HG03060 (cell line): ENCODE measurements around the gene TRAF3IP1.
"Not testable (repeated sequence)": the region's sequence is repeated elsewhere in the genome, so short reads cannot be mapped to it uniquely, and the experiment has no call there.

Experiments used
- ATAC-seq: cut with Tn5 transposase; IDR thresholded peaks from one replicate; pipeline ENCODE4 v1.9.1; 2021; ENCODE audit warnings: low read depth, moderate number of reproducible peaks; ENCODE audit not compliant: unreplicated experiment

Gene TRAF3IP1

DNA sequence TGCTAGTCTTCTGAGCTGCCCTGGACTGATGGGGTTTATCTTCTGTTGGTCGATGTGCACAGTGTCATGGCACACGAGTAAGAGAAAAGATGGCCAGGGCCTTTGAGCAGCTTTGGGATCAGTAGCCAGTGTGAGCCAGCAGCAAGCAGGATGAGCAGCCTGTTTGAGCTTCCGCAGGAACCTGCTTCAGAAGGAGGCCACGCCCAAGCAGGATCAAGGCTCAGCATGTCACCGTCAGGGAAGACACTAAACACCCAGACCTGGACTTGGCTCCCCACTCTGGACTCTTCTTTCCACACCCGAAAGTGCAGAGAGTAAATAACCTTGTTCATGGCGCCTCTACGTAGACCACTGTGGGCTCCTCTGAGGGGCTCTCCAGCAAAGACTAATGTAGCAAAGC is 81.2 kb downstream of the TRAF3IP1 start:
- no peak for ATAC-seq

DNA sequence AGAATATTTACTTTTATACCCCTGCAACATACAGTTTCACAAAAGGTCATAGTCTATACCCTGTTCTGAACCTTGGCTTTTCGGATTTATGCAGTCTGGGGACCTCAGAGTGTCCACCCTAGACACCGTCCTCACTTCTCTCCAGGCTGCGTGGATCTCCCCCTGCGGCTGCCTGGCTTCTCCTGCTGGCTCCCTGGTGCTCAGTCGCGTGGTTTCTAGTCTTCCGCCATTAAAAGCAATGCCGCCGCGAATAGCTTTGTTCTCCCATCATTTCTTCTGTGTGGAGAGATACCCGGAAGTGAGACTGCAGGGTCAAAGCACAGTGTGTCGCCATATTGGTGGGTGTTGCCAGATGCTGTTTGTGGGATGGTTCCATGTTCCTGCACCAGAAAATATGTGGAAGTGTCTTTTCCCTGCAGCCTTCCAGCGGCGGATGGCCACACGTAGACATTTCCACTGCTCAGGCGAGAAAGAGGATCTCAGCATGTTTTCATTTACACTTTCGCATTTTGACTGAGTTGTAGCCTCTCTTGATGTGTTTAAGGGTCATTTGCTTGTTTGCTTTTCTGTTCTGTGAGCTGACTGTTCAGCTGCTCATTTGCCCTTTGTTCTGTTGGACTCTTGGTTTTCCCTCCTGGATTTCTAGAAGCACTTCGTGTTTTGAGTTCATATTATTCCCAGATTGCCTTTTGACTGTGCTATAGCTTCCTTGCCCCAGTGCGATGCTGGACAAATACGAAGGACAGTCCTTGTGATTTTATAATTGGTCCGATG is 83.5 kb downstream of the TRAF3IP1 start:
- ATAC-seq = no peak

DNA sequence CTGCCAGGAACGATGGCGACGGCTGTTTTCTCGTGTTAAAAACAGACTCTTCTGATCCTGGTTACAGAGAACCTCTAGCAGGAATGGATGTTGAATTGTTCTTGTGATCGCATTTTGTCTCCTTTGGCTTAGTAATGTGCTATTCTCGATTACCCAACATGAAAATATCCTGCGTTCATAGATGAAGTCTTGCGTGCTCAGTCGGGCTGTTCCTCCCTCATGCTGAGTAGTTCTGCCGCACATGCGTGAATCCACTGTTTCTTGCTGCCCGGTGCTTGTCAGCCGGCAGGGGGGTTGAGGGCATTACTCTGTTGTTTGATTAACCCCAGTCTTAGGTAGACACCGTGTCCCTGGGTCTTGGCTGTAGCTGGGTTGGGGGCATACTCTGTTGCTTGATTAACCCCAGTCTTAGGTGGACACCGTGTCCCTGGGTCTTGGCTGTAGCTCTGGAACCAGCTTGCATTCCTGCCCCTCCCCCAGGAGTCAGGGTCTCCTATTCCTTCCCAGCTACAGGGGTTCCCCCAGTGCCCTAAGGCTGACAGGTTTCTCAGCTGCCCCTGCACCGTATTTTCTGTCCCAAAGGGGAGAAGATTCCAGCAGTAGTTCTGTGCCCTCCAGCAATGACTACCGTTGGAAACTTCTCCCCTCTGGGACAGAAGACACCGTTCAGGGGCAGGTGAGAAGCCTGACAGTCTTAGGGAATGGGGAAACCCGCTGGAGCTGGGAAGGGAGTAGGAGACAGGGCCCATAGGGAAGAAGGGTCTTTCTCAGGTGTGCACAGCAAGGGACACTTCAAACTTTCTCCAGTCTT is 84.3 kb downstream of the TRAF3IP1 start:
- ATAC-seq = no peak

DNA sequence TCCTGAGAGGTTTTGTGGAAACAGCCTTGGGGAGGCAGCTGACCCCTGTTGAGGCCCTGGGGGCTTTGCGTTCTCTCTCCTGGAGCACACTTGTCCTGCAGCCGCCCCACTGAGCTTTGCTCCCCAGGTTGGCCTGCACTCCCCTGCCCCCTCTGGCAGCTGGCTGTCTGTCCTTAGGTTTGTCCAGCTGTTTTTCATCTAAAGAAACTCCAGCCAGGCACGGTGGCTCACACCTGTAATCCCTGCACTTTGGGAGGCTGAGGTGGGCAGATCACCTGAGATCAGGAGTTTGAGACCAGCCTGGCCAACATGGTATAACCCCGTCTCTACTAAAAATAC is 84.9 kb downstream of the TRAF3IP1 start:
- ATAC-seq = not testable (repeated sequence)

DNA sequence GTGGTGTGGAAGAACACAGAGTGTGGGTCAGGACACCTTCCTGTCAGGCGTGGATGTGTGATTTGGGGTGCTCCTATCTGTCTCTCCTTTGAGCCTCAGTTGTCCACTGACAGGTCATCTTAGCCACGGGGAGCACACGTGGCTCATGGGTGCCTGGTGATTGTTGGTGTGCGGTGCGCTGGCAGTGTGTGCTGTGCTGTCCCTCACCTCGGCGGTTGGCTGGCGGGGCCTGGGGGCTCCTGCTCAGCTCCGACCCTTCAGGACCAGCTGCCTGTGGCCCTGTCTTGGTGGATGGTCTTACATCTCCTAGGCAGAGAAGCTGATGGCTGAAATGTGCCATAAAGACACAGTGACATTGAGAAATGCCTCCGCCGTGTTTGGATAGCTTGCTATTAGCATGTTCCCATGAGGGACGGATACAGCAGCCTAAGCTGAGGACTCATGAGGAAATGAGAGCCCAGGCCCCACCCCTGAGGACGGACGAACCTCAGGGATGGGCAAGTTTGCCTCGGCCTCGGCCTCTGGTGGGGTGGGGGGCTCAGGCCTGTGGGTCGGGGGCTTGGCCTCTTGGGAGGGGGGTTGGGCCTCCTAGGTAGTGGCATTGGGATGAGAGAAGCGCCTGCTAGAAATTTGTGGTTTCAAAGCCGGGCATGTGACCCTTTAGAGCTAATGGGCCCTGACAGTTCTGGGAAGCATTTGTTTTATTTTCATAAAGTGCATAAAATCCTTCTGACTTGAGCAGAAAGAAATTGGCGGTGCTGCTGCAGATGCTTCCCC is 86.1 kb downstream of the TRAF3IP1 start:
- ATAC-seq = no peak

DNA sequence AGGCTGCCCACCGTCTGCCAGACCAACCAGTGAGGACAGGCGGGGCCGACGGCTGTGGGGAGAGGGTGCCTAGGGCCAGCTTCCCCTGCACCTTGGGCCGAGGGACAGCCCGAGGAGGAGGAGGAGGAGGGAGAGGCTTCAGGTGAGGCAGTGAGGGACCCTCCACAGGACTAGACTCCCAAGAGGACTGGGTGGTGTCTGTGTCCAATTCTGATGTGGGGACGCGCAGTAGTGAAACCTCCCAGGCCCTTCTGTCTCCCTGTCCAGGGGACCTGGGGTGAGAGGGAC is 86.6 kb downstream of the TRAF3IP1 start:
- ATAC-seq = no peak

DNA sequence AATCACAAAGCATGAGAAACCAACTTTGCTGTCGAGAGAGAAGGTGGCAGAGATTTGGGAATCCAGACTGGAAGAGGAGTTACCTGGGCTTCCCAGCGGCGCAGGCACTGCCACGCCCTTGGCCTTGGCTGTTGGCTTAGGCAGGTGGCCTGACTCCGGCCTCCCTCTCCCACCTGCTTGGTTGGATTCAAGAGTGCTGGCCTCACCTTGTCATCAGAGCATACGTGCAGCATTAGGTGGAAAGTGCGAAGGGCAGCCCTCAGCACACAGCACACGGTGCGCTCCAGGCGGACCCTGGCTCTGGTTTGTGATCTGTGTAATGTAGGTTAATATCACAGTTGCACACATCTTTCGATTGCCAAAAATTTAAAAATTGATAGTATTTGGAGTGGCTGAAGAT is 87.2 kb downstream of the TRAF3IP1 start:
- ATAC-seq = no peak

DNA sequence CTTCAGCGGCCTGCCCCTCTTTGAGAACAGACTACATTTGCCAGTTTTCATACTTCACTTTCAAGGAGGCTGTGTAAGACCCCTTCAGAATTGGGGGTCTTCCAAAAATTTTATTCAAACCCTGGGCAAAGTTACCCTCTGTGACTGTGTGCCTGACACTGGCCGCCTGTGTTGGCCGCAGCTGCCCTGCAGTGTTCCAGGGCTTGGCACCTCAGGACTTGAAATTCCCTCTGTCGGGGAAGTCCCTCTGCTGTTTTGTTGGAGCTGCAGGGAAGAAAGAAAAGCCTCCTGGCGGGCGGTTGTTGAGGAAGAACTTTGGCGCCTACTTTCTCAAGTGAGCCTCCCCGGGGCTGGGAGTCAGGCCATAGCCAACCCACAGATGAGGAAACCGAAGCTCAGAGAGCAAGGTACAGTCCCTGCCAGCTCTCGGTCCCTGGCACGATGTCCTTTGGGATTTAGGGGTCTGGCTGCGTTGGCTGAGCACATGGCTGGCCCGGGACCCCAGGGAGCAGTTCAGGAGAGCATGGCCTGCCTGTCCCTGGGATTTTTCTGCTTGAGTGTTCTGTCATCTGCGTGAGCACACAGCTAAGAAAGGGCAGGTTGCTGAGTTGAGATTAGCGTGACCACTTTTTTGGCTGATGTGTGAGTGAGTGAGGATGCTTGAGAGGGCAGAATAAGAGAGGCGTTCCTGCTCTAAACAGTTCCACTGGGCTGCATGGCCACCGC is 88.5 kb downstream of the TRAF3IP1 start:
- no peak for ATAC-seq

DNA sequence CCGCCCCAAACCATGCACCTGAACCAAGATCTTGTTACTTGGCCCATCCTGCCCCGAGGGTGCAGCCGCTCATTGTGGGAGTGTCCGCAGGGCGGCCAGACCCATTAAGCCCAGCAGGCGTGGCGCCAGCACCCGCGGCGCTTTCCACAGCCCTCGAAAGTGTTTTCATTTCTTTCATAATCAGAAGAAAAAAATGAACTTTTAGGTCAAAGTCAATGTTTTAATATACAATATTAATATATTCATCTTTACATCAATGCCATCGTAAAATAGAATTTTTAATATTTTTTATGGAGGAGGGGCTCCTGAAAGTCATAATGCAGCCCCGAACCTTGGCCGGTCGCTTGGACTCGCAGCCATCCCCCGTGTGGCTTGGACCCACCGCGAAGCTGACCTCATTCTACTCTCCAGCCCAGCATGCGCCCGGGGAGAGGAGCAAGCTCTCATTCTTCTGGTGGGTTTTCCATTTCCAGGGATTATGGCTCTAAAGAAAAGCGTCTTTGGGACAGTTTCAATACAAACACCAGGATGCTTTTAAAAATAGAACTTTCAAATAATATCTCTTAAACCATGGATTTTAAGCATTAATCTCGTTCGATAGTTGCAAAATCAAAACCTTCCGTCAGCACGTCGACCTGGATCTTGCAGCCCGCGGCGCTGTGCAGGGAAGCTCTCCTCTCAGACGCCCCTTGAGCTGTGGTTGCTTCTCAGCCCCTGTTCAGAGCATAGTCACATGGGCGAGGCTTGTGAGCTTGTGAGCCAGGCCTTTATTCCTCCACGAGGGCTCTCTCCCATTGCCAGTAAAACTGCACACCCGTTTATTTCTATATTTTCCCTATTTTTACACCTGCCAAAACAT is 89.3 kb downstream of the TRAF3IP1 start:
- no peak for ATAC-seq

DNA sequence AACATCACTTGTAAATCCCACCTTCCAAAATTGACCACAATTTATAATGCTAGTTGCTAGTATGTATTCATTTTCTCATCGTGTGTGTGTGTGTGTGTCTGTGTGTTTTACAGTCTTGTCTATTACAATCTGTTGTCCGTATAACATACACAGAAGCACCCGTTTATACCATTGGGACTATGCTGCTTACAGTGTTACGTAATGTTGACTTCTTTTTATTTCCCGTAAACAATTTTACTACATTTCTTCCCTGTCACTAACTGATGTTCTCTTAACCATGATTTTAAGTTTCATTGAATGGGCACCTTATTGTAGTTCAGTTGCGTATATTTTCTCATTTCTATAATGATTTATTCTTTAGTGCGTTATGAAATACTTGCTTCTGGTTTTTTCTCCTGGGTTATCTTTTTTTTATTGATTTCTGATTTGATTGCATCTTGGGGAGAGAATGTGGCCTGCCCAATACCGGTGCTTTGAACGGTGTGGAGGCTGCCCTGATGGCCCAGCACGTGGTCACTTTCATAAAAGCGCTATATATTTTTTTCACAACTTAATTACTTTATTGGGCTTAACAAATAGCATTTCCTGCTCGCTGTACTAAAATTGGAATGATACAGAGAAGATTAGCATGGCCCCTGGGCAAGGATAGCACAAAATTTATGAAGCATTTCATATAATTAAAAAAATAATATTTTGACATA is 91.9 kb downstream of the TRAF3IP1 start:
- no peak for ATAC-seq

DNA sequence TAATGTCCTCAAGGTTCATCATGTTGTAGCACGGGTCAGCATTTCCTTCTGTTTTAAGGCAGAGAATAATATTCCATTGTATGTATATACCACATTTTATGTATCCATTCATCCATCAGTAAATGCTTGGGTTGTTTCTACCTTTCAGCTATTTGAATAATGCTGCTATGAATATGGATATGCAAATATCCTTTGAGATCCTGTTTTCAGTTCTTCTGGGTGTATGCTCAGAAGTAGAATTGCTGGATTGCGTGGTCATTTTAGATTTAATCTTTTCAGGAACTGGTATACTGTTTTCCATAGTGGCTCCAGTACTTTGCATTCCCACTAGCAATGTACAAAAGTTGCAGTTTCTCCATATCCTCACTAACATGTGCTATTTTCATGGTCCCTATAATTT is 93.0 kb downstream of the TRAF3IP1 start:
- no peak for ATAC-seq

DNA sequence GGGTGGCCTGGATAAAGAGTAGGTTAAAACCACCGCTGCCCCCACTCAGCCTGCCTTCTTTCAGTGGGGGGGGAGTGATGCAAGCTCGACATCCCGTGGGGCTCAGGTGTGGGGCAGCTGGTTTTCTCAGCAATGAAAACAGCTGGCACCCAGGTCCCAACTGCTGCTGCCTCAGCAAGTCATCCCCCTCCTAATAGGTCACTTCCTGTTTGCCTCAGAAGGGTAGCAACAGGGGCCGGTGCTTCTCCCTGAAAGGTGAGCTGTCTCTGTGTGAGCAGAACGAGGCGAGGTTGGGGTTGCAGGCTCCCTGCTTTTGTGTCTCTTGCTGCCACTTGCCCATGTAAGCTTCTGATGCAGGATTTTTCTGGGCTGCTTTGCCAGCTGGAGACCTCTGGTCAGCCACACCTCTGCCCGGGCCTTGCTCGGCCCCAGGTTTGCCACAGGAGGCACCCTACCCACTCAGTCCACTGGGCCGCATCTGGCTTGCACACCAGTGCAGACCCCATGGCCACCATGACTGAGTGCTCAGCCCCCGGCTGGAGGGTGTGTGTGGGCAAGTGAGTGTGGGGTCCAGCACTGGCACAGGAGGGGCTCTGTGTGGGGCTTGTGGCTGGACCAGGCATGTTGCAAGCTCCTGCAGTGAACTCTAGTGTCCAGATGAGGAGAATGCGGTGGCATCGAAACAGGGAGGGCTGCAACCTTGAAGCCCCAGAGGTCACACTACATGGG is 94.9 kb downstream of the TRAF3IP1 start:
- ATAC-seq = no peak

DNA sequence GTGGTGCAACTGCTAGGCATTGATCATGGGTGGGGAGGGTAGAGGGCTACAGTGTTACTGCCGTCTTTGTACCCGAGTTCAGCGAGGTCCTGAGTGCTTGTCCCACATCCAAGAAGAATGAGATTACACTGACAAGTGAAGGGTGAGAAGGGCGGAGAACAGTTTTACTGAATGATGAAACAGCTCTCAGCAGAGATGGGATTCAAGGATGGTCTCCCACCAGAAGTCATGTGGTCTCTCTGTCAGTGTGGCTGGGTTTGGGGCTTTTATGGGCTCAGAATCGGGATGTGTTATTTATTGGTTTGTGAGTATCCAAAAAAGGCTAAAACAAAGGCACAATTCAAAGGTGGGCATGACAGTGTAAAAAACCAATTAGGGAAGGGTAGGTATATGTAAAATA is 95.6 kb downstream of the TRAF3IP1 start:
- no peak for ATAC-seq

DNA sequence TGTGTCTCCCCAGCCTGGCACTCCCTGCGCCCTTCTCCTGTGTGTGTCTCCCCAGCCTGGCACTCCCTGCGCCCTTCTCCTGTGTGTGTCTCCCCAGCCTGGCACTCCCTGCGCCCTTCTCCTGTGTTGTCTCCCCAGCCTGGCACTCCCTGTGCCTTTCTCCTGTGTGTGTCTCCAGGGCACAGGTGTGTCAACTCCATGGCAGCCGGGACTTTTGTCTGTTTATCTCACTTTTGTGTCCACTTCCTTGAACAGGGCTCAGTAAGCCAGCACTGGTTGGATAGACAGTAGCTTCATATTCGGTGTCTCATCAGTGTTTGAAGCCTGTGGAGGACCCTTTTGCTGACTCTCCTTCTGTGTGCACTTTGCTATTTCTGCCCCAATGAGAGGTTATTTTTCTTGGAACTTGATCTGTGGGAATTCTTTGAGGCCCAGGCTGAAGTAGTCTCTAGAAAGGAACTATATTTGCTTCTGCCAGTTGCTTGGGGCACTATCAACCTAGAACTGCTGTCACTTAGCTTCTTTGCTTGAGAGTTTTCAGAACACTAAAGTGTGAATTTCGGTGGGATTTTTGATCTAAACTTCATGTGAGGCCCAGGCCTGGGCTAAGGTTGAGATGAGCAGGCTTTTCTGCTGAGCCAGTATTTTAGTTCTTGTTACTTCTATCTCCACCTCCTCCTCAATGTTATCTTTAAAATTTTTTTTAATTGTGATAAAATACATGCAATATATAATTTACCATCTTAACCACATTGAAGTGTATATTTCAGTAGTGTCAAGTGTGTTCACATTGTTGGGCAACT is 98.1 kb downstream of the TRAF3IP1 start:
- ATAC-seq = no peak

DNA sequence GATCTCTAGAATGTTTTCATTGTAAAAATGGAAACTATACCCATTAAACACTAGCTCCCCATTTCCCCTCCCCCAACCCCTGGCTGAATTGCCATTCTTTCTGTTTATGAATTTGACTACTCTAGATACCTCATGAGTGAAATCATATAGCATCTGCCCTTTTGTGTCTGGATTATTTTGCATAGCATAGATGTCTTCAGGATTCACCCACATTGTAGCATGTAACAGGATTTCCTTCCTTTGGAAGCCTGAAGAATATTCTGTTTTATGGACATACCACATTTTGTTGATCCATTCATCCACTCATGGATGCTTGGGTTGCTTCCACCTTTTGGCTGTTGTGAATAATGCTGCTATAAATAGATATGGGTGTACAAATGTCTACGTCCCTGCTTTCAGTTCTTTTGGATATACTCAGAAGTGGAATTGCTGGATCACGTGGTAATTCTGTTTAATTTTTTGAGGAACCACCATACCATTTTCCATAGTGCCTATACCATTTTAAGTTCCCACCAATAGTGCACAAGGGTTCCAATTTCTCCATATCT is 98.8 kb downstream of the TRAF3IP1 start:
- no peak for ATAC-seq

DNA sequence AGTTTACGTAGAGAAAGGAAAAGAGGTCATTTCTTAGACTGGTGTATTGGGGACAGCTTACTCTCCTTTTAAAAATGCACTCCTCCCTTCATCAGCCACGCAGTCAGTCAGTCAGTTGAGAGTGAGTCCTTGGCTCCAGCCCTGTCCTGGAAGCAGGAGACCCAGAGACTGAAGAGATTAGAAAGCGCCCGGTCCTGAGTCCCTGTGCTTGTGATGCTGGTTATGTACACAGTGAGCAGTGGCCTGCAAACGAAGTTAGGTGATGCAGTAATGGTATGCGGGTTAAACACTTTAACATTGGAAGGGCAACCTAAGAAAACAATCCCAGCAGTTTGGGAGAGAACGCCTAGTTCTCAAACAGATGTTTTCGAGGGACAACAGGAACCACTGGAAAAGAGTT is 100.1 kb downstream of the TRAF3IP1 start:
- ATAC-seq = no peak

DNA sequence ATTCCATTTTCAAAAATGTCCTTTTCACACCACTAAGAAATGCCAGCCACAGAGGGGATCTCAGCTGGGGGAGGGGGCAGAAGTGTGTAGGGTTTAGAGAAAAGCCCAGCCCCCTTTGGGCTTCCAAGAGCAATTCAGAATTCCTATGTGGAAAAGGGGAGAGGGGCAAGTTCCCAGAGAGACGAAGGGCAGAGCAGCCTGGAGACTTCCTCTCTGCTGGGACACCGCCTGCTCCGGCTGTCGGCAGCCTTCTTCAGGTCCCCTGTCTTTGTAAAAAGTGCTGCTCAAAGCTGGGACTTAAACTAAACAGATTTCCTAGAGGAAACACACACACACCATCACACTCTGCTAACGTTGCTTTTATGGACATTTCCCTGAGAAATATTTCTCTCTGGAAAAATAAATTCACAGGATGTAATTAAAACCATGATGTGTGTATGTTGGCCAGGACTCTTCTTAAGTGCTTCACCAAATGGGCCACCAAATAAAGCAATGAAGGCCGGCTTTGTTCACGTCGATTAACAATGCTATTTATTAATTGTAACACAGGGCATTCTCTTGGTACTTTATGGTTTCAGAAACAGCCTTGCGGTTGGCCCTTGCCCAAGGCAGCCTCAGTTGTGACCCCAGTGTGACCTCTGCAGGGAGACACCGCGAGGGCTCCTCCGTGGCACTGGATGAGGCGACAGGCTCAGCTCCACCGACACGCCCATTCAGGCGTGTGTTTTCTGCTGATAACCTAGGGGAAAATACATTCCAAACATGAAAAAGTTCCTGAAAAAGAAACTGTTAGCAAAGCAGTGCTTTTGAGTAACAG is 100.8 kb downstream of the TRAF3IP1 start:
- no peak for ATAC-seq
